ENCODE results near the gene MELTF.

Gene MELTF

GRCh38 chr3:197026481-197026866 is 3.1 kb downstream of the MELTF start:
- no peak for DNase-seq

GRCh38 chr3:197025736-197026480 is 3.7 kb downstream of the MELTF start:
- no peak for DNase-seq

DNA sequence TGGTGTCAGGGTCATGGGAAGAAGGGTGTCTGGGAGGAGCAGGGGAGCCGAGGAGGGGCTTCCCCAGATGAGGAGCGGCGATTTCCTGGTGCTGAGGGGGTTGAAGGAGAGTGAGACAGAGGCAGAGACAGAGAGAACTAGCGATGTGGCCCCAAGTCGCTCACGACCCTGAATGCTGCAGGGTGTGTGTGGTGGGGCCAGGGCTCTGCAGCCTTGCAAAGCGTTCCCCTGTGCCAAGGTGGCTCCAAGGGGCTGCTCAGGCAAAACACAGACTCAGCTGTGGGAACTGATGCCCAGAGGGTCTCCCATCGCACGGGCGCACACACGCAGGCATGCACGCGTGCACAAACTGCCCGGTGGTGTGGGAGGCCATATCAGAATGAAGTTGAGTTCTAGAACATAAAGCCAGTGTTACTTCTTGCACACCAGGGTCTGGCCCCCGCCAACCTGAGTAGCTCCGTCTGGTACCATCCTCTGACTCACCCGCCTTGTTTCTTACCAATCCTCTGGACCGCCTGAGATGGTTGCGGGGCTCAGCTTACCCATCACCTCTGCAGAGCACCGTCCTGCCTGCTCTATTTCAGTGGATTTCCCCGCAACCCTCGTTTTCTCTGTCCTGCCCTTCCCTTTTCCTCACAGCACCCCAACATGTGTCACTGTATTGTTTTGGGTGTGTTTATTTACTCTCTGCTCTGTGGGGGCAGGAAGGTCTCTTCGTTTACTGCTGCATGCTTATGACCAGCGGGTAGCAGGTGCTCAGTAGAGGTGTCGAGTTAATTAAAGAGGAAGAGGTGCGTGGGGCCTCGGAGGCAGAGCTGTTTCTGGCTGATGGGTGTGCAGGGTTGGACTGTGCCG is 4.5 kb downstream of the MELTF start:
- no peak for DNase-seq

- peak; percentile 60 for DNase-seq
Observed at GRCh38 chr3:197023998-197024651, 5.5 kb downstream of the MELTF start.

GRCh38 chr3:197023241-197023997 is 6.2 kb downstream of the MELTF start:
- DNase-seq, result peak; percentile 94

DNA sequence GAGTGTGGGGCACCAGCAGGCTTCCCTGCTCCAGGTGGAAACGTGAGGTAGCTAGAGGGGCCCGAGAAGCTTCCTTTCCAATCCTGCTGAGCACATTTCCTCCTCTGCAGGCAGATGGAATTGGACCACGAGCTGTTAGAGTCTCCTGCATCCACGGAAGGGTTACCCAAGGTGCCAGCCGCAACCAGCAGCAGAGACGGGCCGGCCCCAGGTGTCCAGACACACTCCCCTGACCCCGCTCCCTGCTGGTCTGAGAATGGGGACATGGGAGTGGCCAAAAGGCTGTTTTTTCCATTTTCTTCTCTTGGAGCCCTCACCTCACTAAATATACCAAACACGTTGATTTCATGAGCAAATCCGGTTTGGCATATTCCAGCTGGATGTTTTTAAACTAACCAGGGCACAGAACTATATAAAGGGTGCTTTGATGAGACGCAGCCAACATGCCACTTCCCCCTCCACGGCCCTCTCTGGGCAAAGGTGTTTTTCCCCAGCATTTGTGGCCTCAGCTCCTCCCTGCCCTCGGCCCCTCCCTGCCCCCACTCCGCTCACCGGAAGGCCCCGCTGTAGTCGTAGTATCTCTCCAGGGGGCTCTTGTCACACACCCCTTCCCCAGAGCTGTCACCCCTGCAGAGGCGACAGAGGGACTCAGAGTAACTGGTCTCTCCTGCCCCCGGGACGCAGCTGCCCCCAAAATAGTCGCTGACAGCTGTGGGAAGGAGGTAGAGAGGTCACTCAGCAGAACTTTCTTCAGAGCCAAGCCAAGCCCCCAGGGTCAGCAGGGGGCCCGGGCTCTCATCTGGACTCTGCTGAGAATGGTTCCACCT is 7.0 kb downstream of the MELTF start:
- DNase-seq, result no peak

GRCh38 chr3:197021729-197022404 is 7.8 kb downstream of the MELTF start:
- no peak for DNase-seq

DNA sequence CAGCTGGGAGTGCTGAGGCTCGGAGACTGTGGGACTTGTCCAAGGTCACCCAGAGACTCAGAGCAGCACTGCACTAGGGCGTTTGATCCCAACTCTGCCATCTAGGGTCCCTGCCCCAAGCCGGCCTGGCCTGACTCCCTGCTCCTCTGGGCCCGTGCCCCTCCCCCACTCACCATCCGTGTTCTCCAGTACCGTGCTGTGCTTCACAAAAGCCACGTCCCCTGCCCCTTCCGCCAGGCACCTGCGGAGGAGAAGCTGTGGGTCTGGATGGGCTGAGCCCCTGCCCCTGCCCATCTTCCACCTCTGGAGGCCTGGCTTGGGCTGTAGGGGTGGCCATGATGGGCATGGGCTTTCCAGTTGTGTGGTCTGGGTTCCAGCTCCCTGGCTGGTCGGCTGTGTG is 8.4 kb downstream of the MELTF start:
- DNase-seq, result no peak

GRCh38 chr3:197019535-197019934 is 10.1 kb downstream of the MELTF start:
- DNase-seq, result no peak

GRCh38 chr3:197019021-197019420 is 10.6 kb downstream of the MELTF start:
- no peak for DNase-seq

- DNase-seq, result no peak
Observed at GRCh38 chr3:197017003-197017402, 12.6 kb downstream of the MELTF start.

GRCh38 chr3:197015790-197016736 is 13.6 kb downstream of the MELTF start:
- no peak for DNase-seq

DNA sequence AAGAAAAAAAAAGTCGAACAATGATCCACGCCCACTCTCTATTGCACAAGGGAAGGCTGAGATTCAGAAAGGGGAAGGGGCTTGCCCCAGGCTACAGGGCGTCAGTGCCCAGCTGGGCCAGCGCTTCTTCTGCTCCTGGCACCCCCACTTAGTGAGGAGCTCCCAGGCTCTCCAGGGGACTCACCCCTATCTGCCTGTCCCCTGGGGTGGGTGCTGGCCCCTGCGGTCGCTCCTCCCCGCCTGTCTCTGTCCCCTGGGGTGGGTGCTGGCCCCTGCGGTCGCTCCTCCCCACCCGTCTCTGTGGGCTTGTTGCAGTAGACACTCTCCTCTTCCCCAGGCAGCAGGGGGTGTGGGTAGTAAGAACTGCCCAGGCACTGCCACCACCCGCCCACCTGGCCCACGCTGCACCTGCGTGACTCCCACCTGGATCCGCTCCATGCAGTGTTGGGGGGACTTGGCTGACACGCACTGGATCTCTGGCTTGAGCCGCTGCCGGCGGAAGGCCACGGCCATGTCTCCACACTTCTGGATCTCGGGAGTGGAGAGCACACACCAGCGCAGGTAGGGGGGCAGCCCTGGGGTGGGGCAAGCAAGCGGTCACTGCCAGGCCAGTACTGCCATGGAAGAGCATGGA is 14.6 kb downstream of the MELTF start:
- no peak for DNase-seq

DNA sequence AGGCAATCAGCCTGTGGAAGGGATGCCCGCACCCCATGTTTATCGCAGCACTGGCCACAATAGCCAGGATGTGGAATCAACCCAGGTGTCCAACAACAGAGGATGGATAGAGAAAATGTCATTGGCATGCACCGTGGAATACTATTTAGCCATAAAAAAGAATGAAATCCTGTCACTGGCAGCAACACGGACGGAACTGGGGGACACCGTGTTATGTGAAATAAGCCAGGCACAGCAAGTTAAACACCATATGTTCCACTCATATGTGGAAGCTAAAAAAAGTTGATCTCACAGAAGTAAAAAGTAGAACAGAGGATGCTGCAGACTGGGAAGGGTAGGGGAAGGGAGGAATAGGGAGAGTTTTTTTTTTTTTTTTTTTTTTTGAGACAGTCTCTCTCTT is 15.6 kb downstream of the MELTF start:
- DNase-seq, result no peak

GRCh38 chr3:197012540-197012883 is 17.1 kb downstream of the MELTF start:
- DNase-seq, result no peak

- DNase-seq, result no peak
Observed at GRCh38 chr3:197011780-197012539, 17.7 kb downstream of the MELTF start.

GRCh38 chr3:197010556-197011351 is 18.9 kb downstream of the MELTF start:
- peak; percentile 43 for DNase-seq

DNA sequence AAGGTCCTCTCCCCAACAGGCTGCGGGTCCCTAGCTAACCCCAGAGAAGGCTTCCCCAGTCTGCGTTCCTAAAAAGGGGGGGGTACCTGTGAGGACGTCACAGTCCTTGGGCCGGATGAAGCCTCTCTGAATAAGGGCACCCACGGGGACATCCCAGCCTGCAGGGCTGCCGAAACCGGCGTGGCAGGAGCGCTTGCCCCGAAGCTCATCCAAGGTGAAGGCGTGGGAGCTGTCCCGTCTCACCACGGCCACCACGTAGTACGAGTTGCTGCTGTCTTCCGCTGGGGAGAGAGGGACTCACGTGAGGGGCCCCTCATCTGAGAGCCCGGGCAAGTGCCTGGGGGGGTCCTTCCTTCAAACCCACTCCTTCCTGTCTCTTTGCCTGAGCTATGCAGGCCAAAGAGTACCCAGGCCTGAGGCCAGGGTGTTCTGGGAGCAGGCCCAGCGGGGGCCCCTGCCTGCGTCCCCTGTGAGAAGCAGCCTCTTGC is 20.0 kb downstream of the MELTF start:
- no peak for DNase-seq

All from DMS79 (cell line).